ENCODE results near the gene U2SURP. TPM values are rescaled to one million over a fixed set of nuclear protein-coding genes. Genes with fewer than 3 reads are reported as not detected.
A peak's percentile ranks its signal among the peaks of the same experiment; 100 is the strongest.
"Not testable (repeated sequence)": the region's sequence is repeated elsewhere in the genome, so short reads cannot be mapped to it uniquely, and the experiment has no call there.

The U2SURP gene
- total RNA-seq, 1 donor from 2014 or later: 176 TPM

GRCh38 chr3:143068059-143068458, 66.7 kb downstream of the U2SURP start:
- intact Hi-C loops (cut with micrococcal nuclease): loop anchor here (10.0 kb wide), 1 partner anchor 377 kb away; no protein-coding TSS in a partner anchor
- no peak overlapping the region for H3K4me3 Mint-ChIP-seq (ENCODE audit: low read depth)
- no peak for DNase-seq (ENCODE audit: low spot score)
- no peaks in the 10 kb centered on the region for H3K9me3 Mint-ChIP-seq
- H3K4me1 Mint-ChIP-seq (ENCODE audit: low read depth): no peaks in the 10 kb centered on the region
- no peak overlapping the region for H3K27ac Mint-ChIP-seq
- H3K27me3 Mint-ChIP-seq (ENCODE audit: low read depth): peaks cover 1% of the 10 kb centered on the region
- peaks cover 4% of the 10 kb centered on the region for H3K36me3 Mint-ChIP-seq (ENCODE audit: low read depth)

DNA sequence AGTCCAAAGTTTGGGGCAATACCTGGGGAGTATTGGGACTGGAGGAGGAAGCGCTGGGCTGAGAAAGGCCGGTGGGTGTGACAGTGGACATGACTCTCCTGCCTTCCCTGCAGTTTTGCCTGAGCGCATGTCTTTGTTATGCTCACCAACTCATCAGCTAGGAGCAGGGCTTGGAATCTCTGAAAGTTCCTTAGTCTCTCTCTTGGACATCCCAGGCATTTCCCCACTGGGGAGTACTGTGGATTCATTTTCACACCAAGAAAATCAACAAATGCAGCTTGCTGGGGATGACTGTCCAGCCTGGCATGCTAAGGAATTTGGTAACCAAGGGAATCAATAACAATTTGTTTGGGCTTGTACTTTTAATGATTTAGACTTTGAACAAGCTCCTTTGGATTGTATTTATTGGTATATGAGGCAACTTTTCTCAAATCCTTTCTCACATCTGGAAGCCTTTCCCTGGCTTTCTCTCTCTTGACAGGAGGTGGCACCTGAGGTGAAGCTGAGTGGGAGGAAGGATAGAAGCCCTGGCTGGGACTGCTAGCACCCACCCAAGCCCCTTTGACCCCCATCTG, 69.7 kb downstream of the U2SURP start:
- Mint-ChIP-seq H3K36me3 (ENCODE audit: low read depth) (no peaks in the 10 kb centered on the region), H3K4me1 (ENCODE audit: low read depth) (no peaks in the 10 kb centered on the region), H3K27me3 (ENCODE audit: low read depth) (peaks cover 1% of the 10 kb centered on the region), H3K9me3 (no peaks in the 10 kb centered on the region), H3K27ac (no peak overlapping the region), H3K4me3 (ENCODE audit: low read depth) (no peak overlapping the region)
- intact Hi-C loops (cut with micrococcal nuclease): no loop called here
- no peak for DNase-seq (ENCODE audit: low spot score)

DNA sequence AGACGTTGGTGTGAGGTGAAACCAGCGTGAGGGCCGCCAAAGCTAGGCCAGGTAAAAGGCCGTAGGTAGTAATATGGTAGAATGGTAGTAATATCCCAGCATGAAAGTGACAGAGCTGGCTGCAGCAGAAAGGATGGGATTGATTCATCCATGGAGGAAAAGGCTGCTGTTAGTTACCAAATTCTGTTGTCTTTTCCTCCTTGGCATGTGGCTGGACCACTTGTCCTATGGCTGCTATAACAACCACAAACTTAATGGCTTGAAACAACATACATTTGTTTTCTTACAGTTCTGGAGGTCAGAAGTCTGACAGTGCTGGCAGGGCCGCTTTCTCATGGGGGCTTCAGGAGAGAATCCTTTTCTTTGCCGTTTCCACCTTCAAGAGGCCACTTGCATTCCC, 70.4 kb downstream of the U2SURP start:
- no peaks in the 10 kb centered on the region for H3K9me3 Mint-ChIP-seq
- H3K36me3 Mint-ChIP-seq (ENCODE audit: low read depth): no peaks in the 10 kb centered on the region
- peaks cover 1% of the 10 kb centered on the region for H3K27me3 Mint-ChIP-seq (ENCODE audit: low read depth)
- H3K27ac Mint-ChIP-seq: no peak overlapping the region
- intact Hi-C loops (cut with micrococcal nuclease): no loop called here
- H3K4me3 Mint-ChIP-seq (ENCODE audit: low read depth): no peak overlapping the region
- no peak for DNase-seq (ENCODE audit: low spot score)
- no peaks in the 10 kb centered on the region for H3K4me1 Mint-ChIP-seq (ENCODE audit: low read depth)

GRCh38 chr3:143072298-143073020, 71.1 kb downstream of the U2SURP start:
- H3K4me1 Mint-ChIP-seq (ENCODE audit: low read depth); H3K4me3 Mint-ChIP-seq (ENCODE audit: low read depth); DNase-seq (ENCODE audit: low spot score); H3K27me3 Mint-ChIP-seq (ENCODE audit: low read depth); H3K9me3 Mint-ChIP-seq; H3K27ac Mint-ChIP-seq; intact Hi-C loops (cut with micrococcal nuclease); H3K36me3 Mint-ChIP-seq (ENCODE audit: low read depth): not testable (repeated sequence)

- H3K36me3 Mint-ChIP-seq (ENCODE audit: low read depth); H3K9me3 Mint-ChIP-seq; H3K27me3 Mint-ChIP-seq (ENCODE audit: low read depth); H3K4me1 Mint-ChIP-seq (ENCODE audit: low read depth); intact Hi-C loops (cut with micrococcal nuclease); H3K4me3 Mint-ChIP-seq (ENCODE audit: low read depth); H3K27ac Mint-ChIP-seq; DNase-seq (ENCODE audit: low spot score): not testable (repeated sequence)
These were observed 72.2 kb downstream of the U2SURP start for GRCh38 chr3:143073541-143073940.

GRCh38 chr3:143073983-143074382, 72.6 kb downstream of the U2SURP start:
- H3K27ac Mint-ChIP-seq; DNase-seq (ENCODE audit: low spot score); H3K36me3 Mint-ChIP-seq (ENCODE audit: low read depth); H3K27me3 Mint-ChIP-seq (ENCODE audit: low read depth); H3K4me3 Mint-ChIP-seq (ENCODE audit: low read depth); H3K9me3 Mint-ChIP-seq; H3K4me1 Mint-ChIP-seq (ENCODE audit: low read depth); intact Hi-C loops (cut with micrococcal nuclease): not testable (repeated sequence)

GRCh38 chr3:143078883-143079282, 77.5 kb downstream of the U2SURP start:
- Mint-ChIP-seq H3K27me3 (ENCODE audit: low read depth) (peaks cover 4% of the 10 kb centered on the region), H3K4me3 (ENCODE audit: low read depth) (no peak overlapping the region), H3K36me3 (ENCODE audit: low read depth) (no peaks in the 10 kb centered on the region), H3K27ac (no peak overlapping the region), H3K4me1 (ENCODE audit: low read depth) (peaks cover 8% of the 10 kb centered on the region), H3K9me3 (no peaks in the 10 kb centered on the region)
- intact Hi-C loops (cut with micrococcal nuclease): no loop called here
- no peak for DNase-seq (ENCODE audit: low spot score)

GRCh38 chr3:143080196-143080595, 78.8 kb downstream of the U2SURP start:
- H3K4me3 Mint-ChIP-seq (ENCODE audit: low read depth): no peak overlapping the region
- no peaks in the 10 kb centered on the region for H3K36me3 Mint-ChIP-seq (ENCODE audit: low read depth)
- H3K9me3 Mint-ChIP-seq: no peaks in the 10 kb centered on the region
- intact Hi-C loops (cut with micrococcal nuclease): no loop called here
- DNase-seq (ENCODE audit: low spot score): no peak
- H3K4me1 Mint-ChIP-seq (ENCODE audit: low read depth): peaks cover 8% of the 10 kb centered on the region
- H3K27ac Mint-ChIP-seq: no peak overlapping the region
- peaks cover 4% of the 10 kb centered on the region for H3K27me3 Mint-ChIP-seq (ENCODE audit: low read depth)

DNA sequence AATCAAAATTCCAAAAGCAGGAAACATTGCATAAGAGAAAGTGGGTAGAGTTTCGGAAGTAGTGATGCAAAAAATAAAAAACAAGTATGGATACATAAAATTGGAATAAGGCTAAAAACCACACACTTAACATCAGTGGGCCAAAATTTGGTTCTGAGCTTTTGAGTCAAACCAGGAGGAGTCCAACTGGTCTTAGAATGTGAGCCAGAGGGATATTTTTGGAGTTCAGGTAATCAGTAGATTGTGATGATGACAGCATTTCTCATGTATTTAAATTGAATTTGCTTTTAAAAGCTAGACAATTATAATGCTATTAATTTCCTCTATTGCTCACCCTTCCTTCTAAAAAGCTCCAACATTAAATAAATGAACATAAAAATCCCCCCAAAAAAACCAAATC, 80.0 kb downstream of the U2SURP start:
- no peak overlapping the region for H3K4me3 Mint-ChIP-seq (ENCODE audit: low read depth)
- H3K27me3 Mint-ChIP-seq (ENCODE audit: low read depth): peaks cover 4% of the 10 kb centered on the region
- H3K27ac Mint-ChIP-seq: no peak overlapping the region
- no peaks in the 10 kb centered on the region for H3K9me3 Mint-ChIP-seq
- peaks cover 8% of the 10 kb centered on the region for H3K4me1 Mint-ChIP-seq (ENCODE audit: low read depth)
- intact Hi-C loops (cut with micrococcal nuclease): no loop called here
- no peak for DNase-seq (ENCODE audit: low spot score)
- no peaks in the 10 kb centered on the region for H3K36me3 Mint-ChIP-seq (ENCODE audit: low read depth)

- H3K9me3 Mint-ChIP-seq: no peaks in the 10 kb centered on the region
These were observed 80.7 kb downstream of the U2SURP start for GRCh38 chr3:143081844-143082778.

DNA sequence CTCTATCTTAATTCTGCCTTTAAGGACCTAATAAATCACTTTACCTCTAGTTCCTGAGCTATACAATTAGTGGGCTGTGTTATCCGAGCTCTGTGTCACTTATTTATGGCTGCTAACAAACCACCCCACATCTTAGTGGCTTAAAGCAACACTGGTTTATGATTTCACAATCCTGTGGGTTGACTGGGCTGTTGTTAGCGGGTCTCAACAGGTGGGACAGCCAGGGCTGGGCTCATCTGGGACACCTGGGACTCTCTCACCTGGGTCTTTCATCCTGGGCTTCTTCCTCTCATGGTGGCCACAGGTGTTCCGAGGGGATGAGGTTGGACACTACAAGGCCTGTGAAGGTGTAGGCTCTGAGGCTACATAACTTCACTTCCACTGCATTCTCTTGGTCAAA, 82.4 kb downstream of the U2SURP start:
- Mint-ChIP-seq H3K27me3 (ENCODE audit: low read depth) (peaks cover 4% of the 10 kb centered on the region), H3K4me3 (ENCODE audit: low read depth) (no peak overlapping the region), H3K27ac (no peak overlapping the region), H3K9me3 (peaks cover 4% of the 10 kb centered on the region), H3K4me1 (ENCODE audit: low read depth) (peaks cover 6% of the 10 kb centered on the region), H3K36me3 (ENCODE audit: low read depth) (no peaks in the 10 kb centered on the region)
- no peak for DNase-seq (ENCODE audit: low spot score)
- intact Hi-C loops (cut with micrococcal nuclease): no loop called here

More at GRCh38 chr3:143081844-143082778, 80.7 kb downstream of the U2SURP start:
- Mint-ChIP-seq H3K4me3 (ENCODE audit: low read depth) (peak overlapping the region; percentile 33), H3K36me3 (ENCODE audit: low read depth) (no peaks in the 10 kb centered on the region), H3K27me3 (ENCODE audit: low read depth) (peaks cover 4% of the 10 kb centered on the region), H3K27ac (no peak overlapping the region), H3K4me1 (ENCODE audit: low read depth) (peaks cover 8% of the 10 kb centered on the region)
- DNase-seq (ENCODE audit: low spot score): no peak
- intact Hi-C loops (cut with micrococcal nuclease): no loop called here

GRCh38 chr3:143084856-143085731, 83.7 kb downstream of the U2SURP start:
- H3K4me3 Mint-ChIP-seq (ENCODE audit: low read depth): no peak overlapping the region
- H3K27ac Mint-ChIP-seq: no peak overlapping the region
- intact Hi-C loops (cut with micrococcal nuclease): no loop called here

More at GRCh38 chr3:143084856-143085731, 83.7 kb downstream of the U2SURP start:
- DNase-seq (ENCODE audit: low spot score): no peak
- Mint-ChIP-seq H3K4me1 (ENCODE audit: low read depth) (peaks cover 6% of the 10 kb centered on the region), H3K27me3 (ENCODE audit: low read depth) (peaks cover 4% of the 10 kb centered on the region), H3K9me3 (peaks cover 5% of the 10 kb centered on the region), H3K36me3 (ENCODE audit: low read depth) (no peaks in the 10 kb centered on the region)
